ENCODE data around the gene AGK.
A peak's percentile ranks its signal among the peaks of the same experiment; 100 is the strongest.

Gene AGK

GRCh38 chr7:141512597-141512996 is 38.6 kb upstream of the AGK start:
- H3K4me2 ChIP-seq = no peak overlapping the region
- H3K4me1 ChIP-seq (ENCODE audit: low read depth, poor library complexity, severe bottlenecking) = peaks cover 2% of the 10 kb centered on the region
- no peak overlapping the region for H2AFZ ChIP-seq (ENCODE audit: low read depth)
- no peak overlapping the region for H3K27ac ChIP-seq
- TF ChIP-seq CTCF (conservative IDR thresholded peaks at IDR 0.05; ENCODE audit: low read depth, low read length) = no peak
- no peaks in the 10 kb centered on the region for H3K27me3 ChIP-seq (ENCODE audit: insufficient read depth, low read depth)
- H3K4me3 ChIP-seq (IDR thresholded peaks at IDR 0.05; ENCODE audit: insufficient read depth, low read depth, low read length) = no peak overlapping the region
- H4K20me1 ChIP-seq (ENCODE audit: insufficient read depth) = no peaks in the 10 kb centered on the region
- H3K36me3 ChIP-seq (ENCODE audit: insufficient read depth) = no peaks in the 10 kb centered on the region
- H3K79me2 ChIP-seq (ENCODE audit: insufficient read depth, low read depth) = no peaks in the 10 kb centered on the region
- H3K9ac ChIP-seq = no peak overlapping the region

GRCh38 chr7:141513720-141514119 is 37.5 kb upstream of the AGK start:
- no peak overlapping the region for H3K27ac ChIP-seq
- H3K4me3 ChIP-seq (IDR thresholded peaks at IDR 0.05; ENCODE audit: insufficient read depth, low read depth, low read length) = no peak overlapping the region
- no peaks in the 10 kb centered on the region for H4K20me1 ChIP-seq (ENCODE audit: insufficient read depth)
- H3K79me2 ChIP-seq (ENCODE audit: insufficient read depth, low read depth) = no peaks in the 10 kb centered on the region
- H3K36me3 ChIP-seq (ENCODE audit: insufficient read depth) = no peaks in the 10 kb centered on the region
- no peak for TF ChIP-seq CTCF (conservative IDR thresholded peaks at IDR 0.05; ENCODE audit: low read depth, low read length)
- H3K4me2 ChIP-seq = no peak overlapping the region
- no peak overlapping the region for H3K9ac ChIP-seq
- no peak overlapping the region for H2AFZ ChIP-seq (ENCODE audit: low read depth)
- peaks cover 14% of the 10 kb centered on the region for H3K4me1 ChIP-seq (ENCODE audit: low read depth, poor library complexity, severe bottlenecking)
- H3K27me3 ChIP-seq (ENCODE audit: insufficient read depth, low read depth) = no peaks in the 10 kb centered on the region

- Histone ChIP-seq H3K4me3 (IDR thresholded peaks at IDR 0.05; ENCODE audit: insufficient read depth, low read depth, low read length) (no peak overlapping the region), H3K79me2 (ENCODE audit: insufficient read depth, low read depth) (no peaks in the 10 kb centered on the region), H3K4me2 (no peak overlapping the region), H3K27me3 (ENCODE audit: insufficient read depth, low read depth) (no peaks in the 10 kb centered on the region), H3K4me1 (ENCODE audit: low read depth, poor library complexity, severe bottlenecking) (peaks cover 36% of the 10 kb centered on the region), H2AFZ (ENCODE audit: low read depth) (no peak overlapping the region), H3K9ac (no peak overlapping the region), H4K20me1 (ENCODE audit: insufficient read depth) (no peaks in the 10 kb centered on the region), H3K27ac (no peak overlapping the region), H3K36me3 (ENCODE audit: insufficient read depth) (no peaks in the 10 kb centered on the region)
- TF ChIP-seq CTCF (conservative IDR thresholded peaks at IDR 0.05; ENCODE audit: low read depth, low read length) = no peak
These were observed 35.3 kb upstream of the AGK start for GRCh38 chr7:141515941-141516340.

- Histone ChIP-seq H3K36me3 (ENCODE audit: insufficient read depth) (no peaks in the 10 kb centered on the region), H2AFZ (ENCODE audit: low read depth) (peak overlapping the region; percentile 24; the same call in 1 of the 2 replicates), H3K4me3 (IDR thresholded peaks at IDR 0.05; ENCODE audit: insufficient read depth, low read depth, low read length) (no peak overlapping the region), H3K9ac (peak overlapping the region; percentile 2; the same call in 1 of the 2 replicates), H3K4me2 (peak overlapping the region; percentile 90), H3K27ac (peak overlapping the region; percentile 61), H3K4me1 (ENCODE audit: low read depth, poor library complexity, severe bottlenecking) (peaks cover 67% of the 10 kb centered on the region), H3K27me3 (ENCODE audit: insufficient read depth, low read depth) (no peaks in the 10 kb centered on the region), H3K79me2 (ENCODE audit: insufficient read depth, low read depth) (no peaks in the 10 kb centered on the region), H4K20me1 (ENCODE audit: insufficient read depth) (no peaks in the 10 kb centered on the region)
- TF ChIP-seq CTCF (conservative IDR thresholded peaks at IDR 0.05; ENCODE audit: low read depth, low read length) = no peak
These were observed 31.6 kb upstream of the AGK start for GRCh38 chr7:141519623-141520022.
